ENCODE measurements around the gene ACMSD.
"Not testable (repeated sequence)": the region's sequence is repeated elsewhere in the genome, so short reads cannot be mapped to it uniquely, and the experiment has no call there.

The ACMSD gene

GRCh38 chr2:134906726-134907125, 68.3 kb downstream of the ACMSD start:
- peak overlapping the region; percentile 84 for H4K91ac ChIP-seq (ENCODE audit: low read depth, low read length)
- H3K27me3 ChIP-seq (ENCODE audit: insufficient read depth, low read length): no peaks in the 10 kb centered on the region
- no peak overlapping the region for H2AFZ ChIP-seq (ENCODE audit: insufficient read depth, low read length, poor library complexity)
- H3K27ac ChIP-seq (ENCODE audit: low read depth, low read length): peak overlapping the region; percentile 95
- no peak overlapping the region for H3K4ac ChIP-seq (ENCODE audit: low read depth, low read length)
- no peak overlapping the region for H3K18ac ChIP-seq (ENCODE audit: low read length)
- H3K4me1 ChIP-seq (ENCODE audit: control insufficient read depth in 1 of 2, insufficient read depth in 2 of 2, low read length in 2 of 2): peaks cover 0 to 3% of the 10 kb centered on the region in 2 experiments
- WGBS (ENCODE audit: extremely low coverage, insufficient coverage, insufficient read length): no CpG with 5 or more reads among the region's 2 CpGs
- peaks cover 17% of the 10 kb centered on the region for H3K79me1 ChIP-seq (ENCODE audit: low read length)
- no peak overlapping the region for H2BK12ac ChIP-seq (ENCODE audit: low read length)
- no peaks in the 10 kb centered on the region for H3K36me3 ChIP-seq (ENCODE audit: control insufficient read depth in 1 of 2, insufficient read depth in 2 of 2, low read length in 2 of 2)
- no peaks in the 10 kb centered on the region for H3K9me3 ChIP-seq (ENCODE audit: insufficient read depth, low read depth, low read length)
- no peak overlapping the region for H3K23ac ChIP-seq (ENCODE audit: low read length)
- H3K9ac ChIP-seq (ENCODE audit: low read length): no peak overlapping the region
- H3K4me2 ChIP-seq (ENCODE audit: low read length): no peak overlapping the region
- no peak overlapping the region for H3K4me3 ChIP-seq (ENCODE audit: low read depth, low read length)
- H2BK120ac ChIP-seq (ENCODE audit: insufficient read depth, low read length, poor library complexity): peak overlapping the region; percentile 93
- H2AK5ac ChIP-seq (ENCODE audit: low read length): no peak overlapping the region
- H4K8ac ChIP-seq (ENCODE audit: low read depth, low read length): peak overlapping the region; percentile 74
- H2BK5ac ChIP-seq (ENCODE audit: low read depth, low read length, poor library complexity): peak overlapping the region; percentile 97
- H3K14ac ChIP-seq (ENCODE audit: low read length): peak overlapping the region; percentile 71
- DNase-seq: peak; percentile 55 to 83
- no peaks in the 10 kb centered on the region for H3K79me2 ChIP-seq (ENCODE audit: control insufficient read depth, insufficient read depth, low read length, poor library complexity)
- H4K12ac ChIP-seq (ENCODE audit: low read depth, low read length): no peak overlapping the region

GRCh38 chr2:134907441-134908116, 69.2 kb downstream of the ACMSD start:
- H3K23ac ChIP-seq (ENCODE audit: low read length); DNase-seq; H2BK12ac ChIP-seq (ENCODE audit: low read length); H3K9ac ChIP-seq (ENCODE audit: low read length); H3K9me3 ChIP-seq (ENCODE audit: insufficient read depth, low read depth, low read length); H2BK5ac ChIP-seq (ENCODE audit: low read depth, low read length, poor library complexity); H3K18ac ChIP-seq (ENCODE audit: low read length); H3K4me2 ChIP-seq (ENCODE audit: low read length); H3K79me2 ChIP-seq (ENCODE audit: control insufficient read depth, insufficient read depth, low read length, poor library complexity); H3K4ac ChIP-seq (ENCODE audit: low read depth, low read length); H2BK120ac ChIP-seq (ENCODE audit: insufficient read depth, low read length, poor library complexity); H3K4me1 ChIP-seq (ENCODE audit: control insufficient read depth in 1 of 2, insufficient read depth in 2 of 2, low read length in 2 of 2); H2AFZ ChIP-seq (ENCODE audit: insufficient read depth, low read length, poor library complexity); H4K8ac ChIP-seq (ENCODE audit: low read depth, low read length); H3K36me3 ChIP-seq (ENCODE audit: control insufficient read depth in 1 of 2, insufficient read depth in 2 of 2, low read length in 2 of 2); H3K4me3 ChIP-seq (ENCODE audit: low read depth, low read length); H2AK5ac ChIP-seq (ENCODE audit: low read length); H3K27me3 ChIP-seq (ENCODE audit: insufficient read depth, low read length); H4K91ac ChIP-seq (ENCODE audit: low read depth, low read length); H4K12ac ChIP-seq (ENCODE audit: low read depth, low read length); H3K14ac ChIP-seq (ENCODE audit: low read length): not testable (repeated sequence)
- H3K79me1 ChIP-seq (ENCODE audit: low read length): peaks cover 17% of the 10 kb centered on the region
- H3K27ac ChIP-seq (ENCODE audit: low read depth, low read length): peak overlapping the region; percentile 95
- no CpG with 5 or more reads among the region's 1 CpG for WGBS (ENCODE audit: extremely low coverage, insufficient coverage, insufficient read length)

- DNase-seq: no peak
- Histone ChIP-seq H3K4ac (ENCODE audit: low read depth, low read length) (no peak overlapping the region), H4K12ac (ENCODE audit: low read depth, low read length) (no peak overlapping the region), H2BK120ac (ENCODE audit: insufficient read depth, low read length, poor library complexity) (no peak overlapping the region), H3K4me1 (ENCODE audit: control insufficient read depth in 1 of 2, insufficient read depth in 2 of 2, low read length in 2 of 2) (no peaks in the 10 kb centered on the region), H3K36me3 (ENCODE audit: control insufficient read depth in 1 of 2, insufficient read depth in 2 of 2, low read length in 2 of 2) (no peaks in the 10 kb centered on the region), H2BK12ac (ENCODE audit: low read length) (no peak overlapping the region), H3K4me3 (ENCODE audit: low read depth, low read length) (no peak overlapping the region), H3K18ac (ENCODE audit: low read length) (no peak overlapping the region), H3K27ac (ENCODE audit: low read depth, low read length) (peak overlapping the region; percentile 44), H3K9ac (ENCODE audit: low read length) (no peak overlapping the region), H3K79me1 (ENCODE audit: low read length) (peaks cover 13% of the 10 kb centered on the region), H4K8ac (ENCODE audit: low read depth, low read length) (no peak overlapping the region), H2AFZ (ENCODE audit: insufficient read depth, low read length, poor library complexity) (no peak overlapping the region), H2BK5ac (ENCODE audit: low read depth, low read length, poor library complexity) (peak overlapping the region; percentile 16), H3K79me2 (ENCODE audit: control insufficient read depth, insufficient read depth, low read length, poor library complexity) (no peaks in the 10 kb centered on the region), H3K9me3 (ENCODE audit: insufficient read depth, low read depth, low read length) (no peaks in the 10 kb centered on the region), H3K23ac (ENCODE audit: low read length) (no peak overlapping the region), H3K14ac (ENCODE audit: low read length) (no peak overlapping the region), H2AK5ac (ENCODE audit: low read length) (no peak overlapping the region), H3K27me3 (ENCODE audit: insufficient read depth, low read length) (no peaks in the 10 kb centered on the region), H4K91ac (ENCODE audit: low read depth, low read length) (no peak overlapping the region), H3K4me2 (ENCODE audit: low read length) (no peak overlapping the region)
- no CpG with 5 or more reads among the region's 2 CpGs for WGBS (ENCODE audit: extremely low coverage, insufficient coverage, insufficient read length)
Observed at GRCh38 chr2:134910763-134911399, 72.5 kb downstream of the ACMSD start.

- Histone ChIP-seq H3K4me3 (ENCODE audit: low read depth, low read length) (no peak overlapping the region), H3K4me2 (ENCODE audit: low read length) (no peak overlapping the region), H3K14ac (ENCODE audit: low read length) (no peak overlapping the region), H3K9ac (ENCODE audit: low read length) (no peak overlapping the region), H4K8ac (ENCODE audit: low read depth, low read length) (no peak overlapping the region), H3K18ac (ENCODE audit: low read length) (no peak overlapping the region), H4K91ac (ENCODE audit: low read depth, low read length) (no peak overlapping the region), H3K23ac (ENCODE audit: low read length) (no peak overlapping the region), H4K12ac (ENCODE audit: low read depth, low read length) (no peak overlapping the region), H3K9me3 (ENCODE audit: insufficient read depth, low read depth, low read length) (no peaks in the 10 kb centered on the region), H3K36me3 (ENCODE audit: control insufficient read depth in 1 of 2, insufficient read depth in 2 of 2, low read length in 2 of 2) (no peaks in the 10 kb centered on the region), H3K79me1 (ENCODE audit: low read length) (peaks cover 10% of the 10 kb centered on the region), H2BK5ac (ENCODE audit: low read depth, low read length, poor library complexity) (peak overlapping the region; percentile 16), H3K79me2 (ENCODE audit: control insufficient read depth, insufficient read depth, low read length, poor library complexity) (no peaks in the 10 kb centered on the region), H3K27me3 (ENCODE audit: insufficient read depth, low read length) (no peaks in the 10 kb centered on the region), H3K4me1 (ENCODE audit: control insufficient read depth in 1 of 2, insufficient read depth in 2 of 2, low read length in 2 of 2) (no peaks in the 10 kb centered on the region), H3K4ac (ENCODE audit: low read depth, low read length) (no peak overlapping the region), H3K27ac (ENCODE audit: low read depth, low read length) (peak overlapping the region; percentile 44), H2AK5ac (ENCODE audit: low read length) (no peak overlapping the region), H2BK12ac (ENCODE audit: low read length) (no peak overlapping the region), H2AFZ (ENCODE audit: insufficient read depth, low read length, poor library complexity) (no peak overlapping the region), H2BK120ac (ENCODE audit: insufficient read depth, low read length, poor library complexity) (no peak overlapping the region)
- peak; percentile 59 to 77 for DNase-seq
- no CpG with 5 or more reads among the region's 3 CpGs for WGBS (ENCODE audit: extremely low coverage, insufficient coverage, insufficient read length)
Observed at GRCh38 chr2:134911400-134911785, 73.0 kb downstream of the ACMSD start.

Measured in trophoblast cell (in vitro differentiated cells and primary cell).